ENCODE measurements around the gene C12orf43.

The C12orf43 gene

GRCh38 chr12:121003650-121004049 is 12.6 kb downstream of the C12orf43 start:
- no peak for DNase-seq

DNA sequence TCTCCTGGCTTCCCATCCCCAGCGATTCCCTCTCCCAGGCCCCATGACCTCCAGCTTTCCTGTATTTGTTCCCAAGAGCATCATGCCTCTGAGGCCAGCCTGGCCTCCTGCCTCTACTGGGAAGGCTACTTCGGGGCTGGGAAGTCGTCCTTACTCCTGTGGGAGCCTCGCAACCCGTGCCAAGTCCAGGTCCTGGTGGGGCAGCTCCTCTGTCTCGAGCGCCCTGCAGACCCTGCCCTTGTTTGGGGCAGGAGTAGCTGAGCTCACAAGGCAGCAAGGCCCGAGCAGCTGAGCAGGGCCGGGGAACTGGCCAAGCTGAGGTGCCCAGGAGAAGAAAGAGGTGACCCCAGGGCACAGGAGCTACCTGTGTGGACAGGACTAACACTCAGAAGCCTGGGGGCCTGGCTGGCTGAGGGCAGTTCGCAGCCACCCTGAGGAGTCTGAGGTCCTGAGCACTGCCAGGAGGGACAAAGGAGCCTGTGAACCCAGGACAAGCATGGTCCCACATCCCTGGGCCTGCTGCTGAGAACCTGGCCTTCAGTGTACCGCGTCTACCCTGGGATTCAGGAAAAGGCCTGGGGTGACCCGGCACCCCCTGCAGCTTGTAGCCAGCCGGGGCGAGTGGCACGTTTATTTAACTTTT is 14.3 kb downstream of the C12orf43 start:
- intact Hi-C loops (cut with DNase I) = no loop called here
- no peak for DNase-seq

More at GRCh38 chr12:121003650-121004049, 12.6 kb downstream of the C12orf43 start:
- intact Hi-C loops (cut with DNase I) = no loop called here

DNA sequence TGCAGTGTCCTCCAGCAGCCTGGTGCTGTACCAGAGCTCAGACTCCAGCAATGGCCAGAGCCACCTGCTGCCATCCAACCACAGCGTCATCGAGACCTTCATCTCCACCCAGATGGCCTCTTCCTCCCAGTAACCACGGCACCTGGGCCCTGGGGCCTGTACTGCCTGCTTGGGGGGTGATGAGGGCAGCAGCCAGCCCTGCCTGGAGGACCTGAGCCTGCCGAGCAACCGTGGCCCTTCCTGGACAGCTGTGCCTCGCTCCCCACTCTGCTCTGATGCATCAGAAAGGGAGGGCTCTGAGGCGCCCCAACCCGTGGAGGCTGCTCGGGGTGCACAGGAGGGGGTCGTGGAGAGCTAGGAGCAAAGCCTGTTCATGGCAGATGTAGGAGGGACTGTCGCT is 15.2 kb downstream of the C12orf43 start:
- intact Hi-C loops (cut with DNase I) = no loop called here
- no peak for DNase-seq

- DNase-seq = no peak
- intact Hi-C loops (cut with DNase I) = no loop called here
Measured at GRCh38 chr12:121000530-121000929, 15.8 kb downstream of the C12orf43 start.

DNA sequence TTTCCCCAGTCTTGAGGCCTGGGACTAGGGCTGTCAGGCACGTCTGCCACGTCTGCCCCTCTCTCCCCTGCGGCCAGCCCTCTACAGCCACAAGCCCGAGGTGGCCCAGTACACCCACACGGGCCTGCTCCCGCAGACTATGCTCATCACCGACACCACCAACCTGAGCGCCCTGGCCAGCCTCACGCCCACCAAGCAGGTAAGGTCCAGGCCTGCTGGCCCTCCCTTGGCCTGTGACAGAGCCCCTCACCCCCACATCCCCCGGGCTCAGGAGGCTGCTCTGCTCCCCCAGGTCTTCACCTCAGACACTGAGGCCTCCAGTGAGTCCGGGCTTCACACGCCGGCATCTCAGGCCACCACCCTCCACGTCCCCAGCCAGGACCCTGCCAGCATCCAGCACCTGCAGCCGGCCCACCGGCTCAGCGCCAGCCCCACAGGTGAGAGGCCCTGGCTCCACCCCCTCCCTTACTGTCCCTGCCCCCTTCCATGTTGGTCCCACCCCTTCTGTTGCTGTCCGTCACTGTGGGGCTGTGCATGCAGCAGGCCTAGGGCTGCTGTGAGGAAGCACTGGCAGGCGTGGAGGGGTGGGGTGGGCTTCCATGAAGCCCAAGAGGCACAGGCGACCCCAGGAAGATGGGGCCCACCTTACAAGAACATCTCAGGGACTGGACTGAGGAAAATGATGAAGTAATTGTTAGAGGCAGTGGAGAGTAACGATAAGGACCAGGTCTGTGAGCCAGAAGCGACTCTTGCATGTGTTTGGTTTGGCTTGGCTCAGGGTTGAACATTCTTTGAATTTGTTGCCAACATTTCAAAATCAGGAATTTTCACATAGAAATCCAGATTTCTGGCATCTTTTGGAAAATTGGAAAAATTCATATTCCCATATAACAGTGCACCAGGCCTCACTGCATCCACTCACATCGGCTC is 16.8 kb downstream of the C12orf43 start:
- intact Hi-C loops (cut with DNase I) = no loop called here

GRCh38 chr12:120998435-120998834 is 17.9 kb downstream of the C12orf43 start:
- intact Hi-C loops (cut with DNase I) = no loop called here

More for the DNA sequence above, 16.8 kb downstream of the C12orf43 start:
- DNase-seq = no peak

GRCh38 chr12:120997448-120997847 is 18.8 kb downstream of the C12orf43 start:
- DNase-seq = no peak
- intact Hi-C loops (cut with DNase I) = no loop called here

More at GRCh38 chr12:120998435-120998834, 17.9 kb downstream of the C12orf43 start:
- no peak for DNase-seq

GRCh38 chr12:120996133-120996746 is 20.0 kb downstream of the C12orf43 start:
- intact Hi-C loops (cut with DNase I) = no loop called here
- no peak for DNase-seq

DNA sequence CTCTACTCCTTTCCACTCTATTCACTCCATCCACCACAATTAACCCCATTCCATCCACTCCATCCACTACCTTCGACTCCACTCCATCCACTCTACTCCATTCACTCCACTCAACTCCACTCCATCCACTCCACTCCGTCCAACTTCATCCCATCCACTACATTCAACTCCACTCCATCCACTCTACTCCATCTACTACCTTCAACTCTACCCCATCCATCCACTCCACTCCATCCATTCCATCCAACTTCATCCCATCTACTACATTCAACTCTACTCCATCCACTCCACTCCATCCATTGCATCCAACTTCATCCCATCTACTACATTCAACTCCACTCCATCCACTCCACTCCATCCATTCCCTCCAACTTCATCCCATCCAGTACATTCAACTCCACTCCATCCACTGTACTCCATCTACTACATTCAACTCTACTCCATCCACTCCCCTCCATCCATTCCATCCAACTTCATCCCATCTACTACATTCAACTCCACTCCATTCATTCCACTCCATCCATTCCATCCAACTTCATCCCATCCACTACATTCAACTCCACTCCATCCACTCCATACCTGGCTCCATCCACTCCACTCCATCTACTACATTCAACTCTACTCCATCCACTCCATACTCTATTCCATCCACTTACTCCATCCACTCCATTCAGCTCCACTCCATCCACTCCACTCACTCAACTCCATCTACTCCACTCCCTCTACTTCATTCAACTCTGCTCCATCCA is 21.5 kb downstream of the C12orf43 start:
- intact Hi-C loops (cut with DNase I) = no loop called here
- DNase-seq = no peak

- no peak for DNase-seq
- intact Hi-C loops (cut with DNase I) = no loop called here
Measured at GRCh38 chr12:120994059-120994458, 22.2 kb downstream of the C12orf43 start.

- no peak for DNase-seq
- intact Hi-C loops (cut with DNase I) = no loop called here
Measured at GRCh38 chr12:120993496-120993895, 22.8 kb downstream of the C12orf43 start.

DNA sequence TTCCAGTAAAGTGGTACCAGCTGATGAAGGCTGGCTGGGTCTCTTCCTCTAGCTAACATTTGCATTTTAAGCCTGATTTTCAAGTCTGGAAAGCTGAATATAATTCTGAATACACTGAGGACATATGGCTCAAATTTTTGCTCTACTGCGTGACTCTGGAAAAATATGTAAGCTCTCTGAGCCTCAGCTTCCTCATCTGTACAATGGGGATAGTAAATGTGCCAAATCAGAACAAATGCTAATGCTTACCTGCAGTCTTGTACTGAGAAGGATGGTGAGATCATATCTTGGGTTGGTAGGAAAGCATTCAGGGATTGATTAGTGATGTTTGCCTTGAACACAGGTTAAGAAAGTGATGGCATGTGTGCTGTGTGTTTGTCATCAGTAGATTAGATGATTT is 23.3 kb downstream of the C12orf43 start:
- intact Hi-C loops (cut with DNase I) = no loop called here
- no peak for DNase-seq

GRCh38 chr12:120991965-120992364 is 24.3 kb downstream of the C12orf43 start:
- DNase-seq = no peak
- intact Hi-C loops (cut with DNase I) = no loop called here

GRCh38 chr12:120990487-120991055 is 25.7 kb downstream of the C12orf43 start:
- intact Hi-C loops (cut with DNase I) = no loop called here
- DNase-seq = no peak

- intact Hi-C loops (cut with DNase I) = no loop called here
- DNase-seq = no peak
Measured at GRCh38 chr12:120989687-120990086, 26.6 kb downstream of the C12orf43 start.

GRCh38 chr12:120988658-120989057 is 27.6 kb downstream of the C12orf43 start:
- no peak for DNase-seq
- intact Hi-C loops (cut with DNase I) = no loop called here

GRCh38 chr12:120988234-120988633 is 28.1 kb downstream of the C12orf43 start:
- intact Hi-C loops (cut with DNase I) = no loop called here

GRCh38 chr12:120984351-120984898 is 31.9 kb downstream of the C12orf43 start:
- no peak for DNase-seq
- intact Hi-C loops (cut with DNase I) = no loop called here

More at GRCh38 chr12:120988234-120988633, 28.1 kb downstream of the C12orf43 start:
- no peak for DNase-seq

DNA sequence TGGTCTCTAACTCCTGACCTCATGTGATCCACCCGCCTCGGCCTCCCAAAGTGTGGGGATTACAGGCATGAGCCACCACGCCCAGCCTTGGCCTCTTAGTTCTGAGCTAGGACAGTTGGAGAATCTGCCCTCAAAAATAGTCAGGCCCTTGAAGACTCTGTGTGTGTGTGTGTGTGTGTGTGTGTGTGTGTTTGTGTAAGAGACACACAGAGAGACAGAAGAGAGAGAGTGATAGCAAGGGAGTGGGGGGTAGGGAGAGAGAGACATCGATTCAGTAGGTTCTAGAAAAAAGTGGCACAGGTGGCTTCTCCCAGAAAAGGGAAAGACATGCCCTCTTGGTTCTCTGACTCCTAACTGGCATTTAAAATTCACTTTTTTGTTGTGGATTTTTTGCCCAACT is 32.5 kb downstream of the C12orf43 start:
- no peak for DNase-seq
- intact Hi-C loops (cut with DNase I) = no loop called here

All from head of caudate nucleus (tissue), 42 donors.